ENCODE data around the gene LILRA5.

DNA sequence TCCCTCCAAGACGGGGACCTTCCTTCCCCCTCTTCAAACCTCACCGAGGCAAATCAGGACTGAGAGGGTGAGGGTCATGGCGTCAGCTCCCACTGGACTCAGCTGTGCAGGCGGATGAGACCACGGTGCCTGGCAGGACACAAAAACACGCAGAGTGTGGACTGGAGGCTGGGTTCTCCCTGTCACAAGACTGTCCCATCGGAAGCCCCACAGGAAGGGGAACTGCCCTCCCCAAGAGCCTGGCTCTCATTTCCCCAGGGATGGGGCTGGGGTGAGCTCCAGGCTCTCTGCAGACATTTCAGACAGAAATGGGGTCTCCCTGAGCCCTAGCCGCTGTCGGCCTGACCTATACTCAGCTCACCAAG, 55.9 kb downstream of the LILRA5 start, which contains the start of gene LILRB5:
- TF ChIP-seq, protein P1, sequence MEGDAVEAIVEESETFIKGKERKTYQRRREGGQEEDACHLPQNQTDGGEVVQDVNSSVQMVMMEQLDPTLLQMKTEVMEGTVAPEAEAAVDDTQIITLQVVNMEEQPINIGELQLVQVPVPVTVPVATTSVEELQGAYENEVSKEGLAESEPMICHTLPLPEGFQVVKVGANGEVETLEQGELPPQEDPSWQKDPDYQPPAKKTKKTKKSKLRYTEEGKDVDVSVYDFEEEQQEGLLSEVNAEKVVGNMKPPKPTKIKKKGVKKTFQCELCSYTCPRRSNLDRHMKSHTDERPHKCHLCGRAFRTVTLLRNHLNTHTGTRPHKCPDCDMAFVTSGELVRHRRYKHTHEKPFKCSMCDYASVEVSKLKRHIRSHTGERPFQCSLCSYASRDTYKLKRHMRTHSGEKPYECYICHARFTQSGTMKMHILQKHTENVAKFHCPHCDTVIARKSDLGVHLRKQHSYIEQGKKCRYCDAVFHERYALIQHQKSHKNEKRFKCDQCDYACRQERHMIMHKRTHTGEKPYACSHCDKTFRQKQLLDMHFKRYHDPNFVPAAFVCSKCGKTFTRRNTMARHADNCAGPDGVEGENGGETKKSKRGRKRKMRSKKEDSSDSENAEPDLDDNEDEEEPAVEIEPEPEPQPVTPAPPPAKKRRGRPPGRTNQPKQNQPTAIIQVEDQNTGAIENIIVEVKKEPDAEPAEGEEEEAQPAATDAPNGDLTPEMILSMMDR (IDR thresholded peaks at IDR 0.05), result no peak
- TF ChIP-seq, protein P2, sequence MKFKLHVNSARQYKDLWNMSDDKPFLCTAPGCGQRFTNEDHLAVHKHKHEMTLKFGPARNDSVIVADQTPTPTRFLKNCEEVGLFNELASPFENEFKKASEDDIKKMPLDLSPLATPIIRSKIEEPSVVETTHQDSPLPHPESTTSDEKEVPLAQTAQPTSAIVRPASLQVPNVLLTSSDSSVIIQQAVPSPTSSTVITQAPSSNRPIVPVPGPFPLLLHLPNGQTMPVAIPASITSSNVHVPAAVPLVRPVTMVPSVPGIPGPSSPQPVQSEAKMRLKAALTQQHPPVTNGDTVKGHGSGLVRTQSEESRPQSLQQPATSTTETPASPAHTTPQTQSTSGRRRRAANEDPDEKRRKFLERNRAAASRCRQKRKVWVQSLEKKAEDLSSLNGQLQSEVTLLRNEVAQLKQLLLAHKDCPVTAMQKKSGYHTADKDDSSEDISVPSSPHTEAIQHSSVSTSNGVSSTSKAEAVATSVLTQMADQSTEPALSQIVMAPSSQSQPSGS (CRISPR knock-in tag; IDR thresholded peaks at IDR 0.05; ENCODE audit: borderline replicate concordance, low read depth), result no peak
- TF ChIP-seq MAX (CRISPR knock-in tag; IDR thresholded peaks at IDR 0.05) (no peak), NFYB (CRISPR knock-in tag; conservative IDR thresholded peaks at IDR 0.05; ENCODE audit: low read depth) (no peak), SP1 (CRISPR knock-in tag; conservative IDR thresholded peaks at IDR 0.05) (no peak)
- TF ChIP-seq, protein P3, sequence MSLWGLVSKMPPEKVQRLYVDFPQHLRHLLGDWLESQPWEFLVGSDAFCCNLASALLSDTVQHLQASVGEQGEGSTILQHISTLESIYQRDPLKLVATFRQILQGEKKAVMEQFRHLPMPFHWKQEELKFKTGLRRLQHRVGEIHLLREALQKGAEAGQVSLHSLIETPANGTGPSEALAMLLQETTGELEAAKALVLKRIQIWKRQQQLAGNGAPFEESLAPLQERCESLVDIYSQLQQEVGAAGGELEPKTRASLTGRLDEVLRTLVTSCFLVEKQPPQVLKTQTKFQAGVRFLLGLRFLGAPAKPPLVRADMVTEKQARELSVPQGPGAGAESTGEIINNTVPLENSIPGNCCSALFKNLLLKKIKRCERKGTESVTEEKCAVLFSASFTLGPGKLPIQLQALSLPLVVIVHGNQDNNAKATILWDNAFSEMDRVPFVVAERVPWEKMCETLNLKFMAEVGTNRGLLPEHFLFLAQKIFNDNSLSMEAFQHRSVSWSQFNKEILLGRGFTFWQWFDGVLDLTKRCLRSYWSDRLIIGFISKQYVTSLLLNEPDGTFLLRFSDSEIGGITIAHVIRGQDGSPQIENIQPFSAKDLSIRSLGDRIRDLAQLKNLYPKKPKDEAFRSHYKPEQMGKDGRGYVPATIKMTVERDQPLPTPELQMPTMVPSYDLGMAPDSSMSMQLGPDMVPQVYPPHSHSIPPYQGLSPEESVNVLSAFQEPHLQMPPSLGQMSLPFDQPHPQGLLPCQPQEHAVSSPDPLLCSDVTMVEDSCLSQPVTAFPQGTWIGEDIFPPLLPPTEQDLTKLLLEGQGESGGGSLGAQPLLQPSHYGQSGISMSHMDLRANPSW (CRISPR knock-in tag; conservative IDR thresholded peaks at IDR 0.05; ENCODE audit: low read depth), result no peak
- TF ChIP-seq, protein P4, sequence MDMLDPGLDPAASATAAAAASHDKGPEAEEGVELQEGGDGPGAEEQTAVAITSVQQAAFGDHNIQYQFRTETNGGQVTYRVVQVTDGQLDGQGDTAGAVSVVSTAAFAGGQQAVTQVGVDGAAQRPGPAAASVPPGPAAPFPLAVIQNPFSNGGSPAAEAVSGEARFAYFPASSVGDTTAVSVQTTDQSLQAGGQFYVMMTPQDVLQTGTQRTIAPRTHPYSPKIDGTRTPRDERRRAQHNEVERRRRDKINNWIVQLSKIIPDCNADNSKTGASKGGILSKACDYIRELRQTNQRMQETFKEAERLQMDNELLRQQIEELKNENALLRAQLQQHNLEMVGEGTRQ (CRISPR knock-in tag; IDR thresholded peaks at IDR 0.05), result no peak

All from WTC11 (cell line).